Heart left ventricle (tissue), 16 donors: ENCODE measurements around the gene MCOLN2. TPM values are rescaled to one million over a fixed set of nuclear protein-coding genes. Genes with fewer than 3 reads are reported as not detected.

Source experiments
- ATAC-seq, 4 donors: fragments of 200-7000 bp; cut with Tn5 transposase; one replicate each; pipeline ENCODE4 v1.9.1; 2020 to 2022; ENCODE audit warnings: moderate library complexity in 4 of 4, mild to moderate bottlenecking in 3 of 4, moderate number of reproducible peaks in 1 of 4
- DNase-seq, 5 donors: peaks; one replicate each; pipeline ENCODE4 v3.0.0-alpha.2; 2020
- H3K27ac ChIP-seq, 12 donors: fragments of 200-600 bp; sonication (generic) in 4 of 12; one replicate each; pipeline versions ENCODE4 v1.5.0 to v1.8.0; 2016 to 2022; ENCODE audit warnings: mild to moderate bottlenecking in 2 of 12
- H3K27me3 ChIP-seq, 9 donors: fragments of 200-600 bp; sonication (generic) in 2 of 9; one replicate each; pipeline versions ENCODE4 v1.5.1 to v1.8.0; 2016 to 2022; ENCODE audit warnings: mild to moderate bottlenecking in 3 of 9
- H3K36me3 ChIP-seq, 9 donors: fragments of 200-600 bp; sonication (generic) in 2 of 9; one replicate each; pipeline versions ENCODE4 v1.5.0 to v1.8.0; 2018 to 2022; ENCODE audit warnings: mild to moderate bottlenecking in 2 of 9
- H3K4me1 ChIP-seq, 12 donors: fragments of 200-600 bp; sonication (generic) in 4 of 12; one replicate each; pipeline versions ENCODE4 v1.5.0 to v1.8.0; 2016 to 2022; ENCODE audit warnings: mild to moderate bottlenecking in 3 of 12
- H3K4me3 ChIP-seq, 12 donors: fragments of 200-600 bp; sonication (generic) in 4 of 12; one replicate each; pipeline versions ENCODE4 v1.5.0 to v1.8.0; 2017 to 2022; ENCODE audit warnings: mild to moderate bottlenecking in 9 of 12, moderate library complexity in 4 of 12
- H3K9me3 ChIP-seq, 12 donors: fragments of 200-600 bp; sonication (generic) in 4 of 12; one replicate each; pipeline versions ENCODE4 v1.5.0 to v1.8.0; 2016 to 2022; ENCODE audit warnings: mild to moderate bottlenecking in 1 of 12
- CTCF ChIP-seq, 12 donors: fragments of 200-600 bp; sonication (generic) in 4 of 12; IDR thresholded peaks; one replicate each; pipeline versions ENCODE4 v1.5.0 to v1.8.0; 2018 to 2022; ENCODE audit warnings: antibody characterized with exemption in 12 of 12, mild to moderate bottlenecking in 5 of 12
- POLR2A ChIP-seq, 2 donors: fragments of 450-650 bp; IDR thresholded peaks; one replicate each; pipeline ENCODE4 v1.6.1; 2017; ENCODE audit warnings: antibody characterized with exemption in 2 of 2, mild to moderate bottlenecking in 2 of 2, moderate library complexity in 2 of 2
- WGBS, 4 donors: extraction: QIAGEN DNeasy Blood & Tissue Kit in 2 of 4; methylation state at CpG; one replicate each; pipeline versions ENCODE4 v1.1.5 to v1.1.7; 2013 to 2018; 5-methylcytosine and 5-hydroxymethylcytosine counted together
- intact Hi-C, 10 donors: fragments of 100-400 bp; cut with DNase I; formaldehyde crosslinking; loops; one replicate each; pipeline versions ENCODE4 v1.11.1 to v1.14.2; 2022
- polyA plus RNA-seq, 2 donors: library from polyadenylated mRNA; stranded (reverse); fragments of 200-250 nt; gene quantifications; one replicate each; pipeline ENCODE4 v1.2.3, GENCODE V29; 2013
- total RNA-seq, 9 donors: library from RNA; depleted of rRNA in 2 of 9; stranded (reverse); fragments of >200 nt in 2 of 9; fragmentation: NEBNext Ultra II Directional in 3 of 9; extraction: Animal tissue kit (Norgen Biotek cat#: 25700) in 3 of 9; gene quantifications; one replicate each; pipeline versions ENCODE4 v1.1.0 to v1.2.4, GENCODE V29; 2016 to 2023
- donor health status: ischemic (EF 13 %, LVEDD 7.1; RV severe dilation, severe dysfunction).
- donor health status: healthy with polysubstance abuse.
- donor health status: DM: no; HTN: yes; CAD: no.
- donor health status: DM: no; HTN: no; CAD: no.
- donor health status: ischemic (EF 25% LVEDD 6.9; RV normal size, moderate dysfunction).
- donor health status: ischemic (EF 25% LVEDD 5.7; RV mildly dilated, moderate dysfunction).
- donor health status: healthy.
- donor health status: DM: yes; HTN: yes; CAD: no.
- donor health status: ischemic (EF 35%, LVEDD 5.7; RV mildly dilated, moderate dysfunction).
- donor health status: nonischemic (EF 11% LVEDD 7.7; RV severe dilation, severe dysfunction).
- donor health status: DM: yes; HTN: yes; CAD: no.
- donor health status: PGD.
- donor health status: ischemic (EF 29% LVEDD 5.4; RV normal size, mild dysfunction).
- donor health status: nonischemic (EF 23%, LVEDD 6.1; RV moderate dilation, normal function).

MCOLN2 gene
- total and polyA plus RNA-seq, 11 donors: 0.12 to 2.9 (median 1.1) TPM; not detected in 8

GRCh38 chr1:84960371-84960770 is 36.5 kb downstream of the MCOLN2 start:
- intact Hi-C loops: no loop called here
- H3K27me3 ChIP-seq: no peaks in the 10 kb centered on the region
- H3K36me3 ChIP-seq: no peaks in the 10 kb centered on the region
- H3K27ac ChIP-seq: no peak overlapping the region
- H3K9me3 ChIP-seq: no peaks in the 10 kb centered on the region
- peaks cover 0 to 9% (median 0%) of the 10 kb centered on the region in 12 donors for H3K4me1 ChIP-seq
- no peak for TF ChIP-seq CTCF (IDR thresholded peaks at IDR 0.05)
- TF ChIP-seq POLR2A (IDR thresholded peaks at IDR 0.05): no peak
- ATAC-seq (peak in 1 of 4 donors; percentile 12), DNase-seq (no peak)
- WGBS, 4 donors: 54 to 74% (median 62%) methylated on average over 1 of the region's 1 CpG
- no peak overlapping the region for H3K4me3 ChIP-seq

- Histone ChIP-seq H3K27ac (no peak overlapping the region), H3K4me1 (peaks cover 0 to 9% (median 0%) of the 10 kb centered on the region in 12 donors), H3K4me3 (no peak overlapping the region), H3K27me3 (no peaks in the 10 kb centered on the region), H3K36me3 (no peaks in the 10 kb centered on the region), H3K9me3 (no peaks in the 10 kb centered on the region)
- 85 to 91% (median 89%) methylated on average over 5 of the region's 5 CpGs for WGBS, 4 donors
- DNase-seq: no peak
- no peak for TF ChIP-seq CTCF (IDR thresholded peaks at IDR 0.05)
- no peak for TF ChIP-seq POLR2A (IDR thresholded peaks at IDR 0.05)
- no peak for ATAC-seq
- intact Hi-C loops: no loop called here
These were observed 37.6 kb downstream of the MCOLN2 start for GRCh38 chr1:84959294-84959693.

GRCh38 chr1:84957966-84958365 is 38.9 kb downstream of the MCOLN2 start:
- no peak overlapping the region for H3K27ac ChIP-seq
- H3K36me3 ChIP-seq: no peaks in the 10 kb centered on the region
- ATAC-seq (no peak), DNase-seq (no peak)
- TF ChIP-seq CTCF (IDR thresholded peaks at IDR 0.05): no peak
- TF ChIP-seq POLR2A (IDR thresholded peaks at IDR 0.05): no peak
- 85 to 96% (median 93%) methylated on average over 1 of the region's 1 CpG for WGBS, 4 donors
- peaks cover 0 to 3% (median 0%) of the 10 kb centered on the region in 9 donors for H3K27me3 ChIP-seq
- H3K9me3 ChIP-seq: no peaks in the 10 kb centered on the region
- intact Hi-C loops: no loop called here
- no peak overlapping the region for H3K4me3 ChIP-seq
- peaks cover 0 to 9% (median 0%) of the 10 kb centered on the region in 12 donors for H3K4me1 ChIP-seq

GRCh38 chr1:84956655-84957054 is 40.3 kb downstream of the MCOLN2 start:
- Histone ChIP-seq H3K9me3 (no peaks in the 10 kb centered on the region), H3K27ac (no peak overlapping the region), H3K4me1 (peaks cover 0 to 9% (median 0%) of the 10 kb centered on the region in 12 donors), H3K27me3 (peaks cover 0 to 10% (median 0%) of the 10 kb centered on the region in 9 donors), H3K36me3 (no peaks in the 10 kb centered on the region), H3K4me3 (no peak overlapping the region)
- TF ChIP-seq POLR2A (IDR thresholded peaks at IDR 0.05) (no peak), CTCF (IDR thresholded peaks at IDR 0.05) (no peak)
- DNase-seq (no peak), ATAC-seq (no peak)
- intact Hi-C loops: no loop called here
- 53 to 70% (median 61%) methylated on average over 6 of the region's 6 CpGs for WGBS, 4 donors
